Retinal pigment epithelial cell (primary cell): ENCODE data around the gene TEC.

ENCODE experiments used
- DNase-seq: peaks from one replicate; pipeline ENCODE4 v3.0.0-alpha.2; 2010; ENCODE audit warnings: low read depth
- H3K4me3 ChIP-seq: 2 replicates; pipeline ENCODE4 v1.5.1; 2011; ENCODE audit warnings: mild to moderate bottlenecking, low read length, control low read depth, moderate library complexity
- TF ChIP-seq, protein P1 (sequence below): conservative IDR thresholded peaks from 2 replicates; pipeline ENCODE4 v1.5.1; 2011; ENCODE audit warnings: low read depth, low read length, control low read depth, inconsistent platforms

Gene TEC

DNA sequence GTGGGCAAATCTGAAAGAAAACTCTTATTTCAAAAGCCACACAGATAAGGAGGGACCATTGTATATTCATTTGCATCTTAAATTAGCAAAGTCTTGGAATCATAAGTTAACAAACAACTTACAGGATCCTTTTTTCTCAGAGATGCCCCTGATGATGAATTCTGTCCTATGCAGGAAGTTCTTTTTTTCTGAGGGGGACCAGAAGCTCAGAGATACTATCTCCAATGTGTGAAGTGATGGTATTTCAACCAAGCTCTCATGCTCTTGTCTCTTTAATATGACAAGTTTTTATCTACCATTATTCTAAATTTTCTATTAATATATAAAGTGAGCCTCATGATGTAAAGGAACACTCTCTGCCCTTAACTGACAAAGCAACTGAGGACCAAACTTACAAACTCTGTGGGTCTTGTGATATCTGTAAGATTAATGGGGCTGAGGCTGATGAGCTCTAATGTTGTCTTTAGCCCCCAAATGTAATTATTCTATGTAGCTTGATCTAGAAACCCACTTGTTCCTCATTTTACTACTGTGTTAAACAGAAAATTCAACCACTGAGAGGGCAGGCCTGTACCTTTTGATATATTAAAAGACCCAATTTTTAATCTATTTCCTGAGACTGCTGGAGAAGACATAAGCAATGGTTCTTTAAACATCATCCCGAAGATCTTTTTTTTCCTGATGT lies 27.0 kb downstream of the TEC start:
- H3K4me3 ChIP-seq = no peak overlapping the region
- TF ChIP-seq, protein P1, sequence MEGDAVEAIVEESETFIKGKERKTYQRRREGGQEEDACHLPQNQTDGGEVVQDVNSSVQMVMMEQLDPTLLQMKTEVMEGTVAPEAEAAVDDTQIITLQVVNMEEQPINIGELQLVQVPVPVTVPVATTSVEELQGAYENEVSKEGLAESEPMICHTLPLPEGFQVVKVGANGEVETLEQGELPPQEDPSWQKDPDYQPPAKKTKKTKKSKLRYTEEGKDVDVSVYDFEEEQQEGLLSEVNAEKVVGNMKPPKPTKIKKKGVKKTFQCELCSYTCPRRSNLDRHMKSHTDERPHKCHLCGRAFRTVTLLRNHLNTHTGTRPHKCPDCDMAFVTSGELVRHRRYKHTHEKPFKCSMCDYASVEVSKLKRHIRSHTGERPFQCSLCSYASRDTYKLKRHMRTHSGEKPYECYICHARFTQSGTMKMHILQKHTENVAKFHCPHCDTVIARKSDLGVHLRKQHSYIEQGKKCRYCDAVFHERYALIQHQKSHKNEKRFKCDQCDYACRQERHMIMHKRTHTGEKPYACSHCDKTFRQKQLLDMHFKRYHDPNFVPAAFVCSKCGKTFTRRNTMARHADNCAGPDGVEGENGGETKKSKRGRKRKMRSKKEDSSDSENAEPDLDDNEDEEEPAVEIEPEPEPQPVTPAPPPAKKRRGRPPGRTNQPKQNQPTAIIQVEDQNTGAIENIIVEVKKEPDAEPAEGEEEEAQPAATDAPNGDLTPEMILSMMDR = no peak
- no peak for DNase-seq

DNA sequence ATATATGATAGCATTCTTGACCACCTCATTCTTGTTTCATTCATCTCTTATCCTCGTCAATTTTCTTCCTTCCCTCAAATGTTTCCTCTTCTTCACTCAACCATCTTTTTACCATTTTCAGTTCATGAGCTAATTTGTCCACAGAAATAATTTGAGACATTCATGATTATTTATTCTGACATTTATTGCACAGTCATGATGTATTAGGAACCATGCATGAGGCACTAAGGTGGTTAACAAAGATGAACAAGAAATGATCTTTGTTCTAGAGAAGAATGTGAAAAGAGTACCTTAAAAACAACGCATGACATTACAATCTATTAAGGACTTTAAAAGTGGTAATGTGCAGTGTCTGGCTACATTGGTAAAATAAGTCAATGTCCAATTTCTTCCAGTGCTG lies 27.9 kb downstream of the TEC start:
- TF ChIP-seq, protein P1 = no peak
- DNase-seq = no peak
- no peak overlapping the region for H3K4me3 ChIP-seq

DNA sequence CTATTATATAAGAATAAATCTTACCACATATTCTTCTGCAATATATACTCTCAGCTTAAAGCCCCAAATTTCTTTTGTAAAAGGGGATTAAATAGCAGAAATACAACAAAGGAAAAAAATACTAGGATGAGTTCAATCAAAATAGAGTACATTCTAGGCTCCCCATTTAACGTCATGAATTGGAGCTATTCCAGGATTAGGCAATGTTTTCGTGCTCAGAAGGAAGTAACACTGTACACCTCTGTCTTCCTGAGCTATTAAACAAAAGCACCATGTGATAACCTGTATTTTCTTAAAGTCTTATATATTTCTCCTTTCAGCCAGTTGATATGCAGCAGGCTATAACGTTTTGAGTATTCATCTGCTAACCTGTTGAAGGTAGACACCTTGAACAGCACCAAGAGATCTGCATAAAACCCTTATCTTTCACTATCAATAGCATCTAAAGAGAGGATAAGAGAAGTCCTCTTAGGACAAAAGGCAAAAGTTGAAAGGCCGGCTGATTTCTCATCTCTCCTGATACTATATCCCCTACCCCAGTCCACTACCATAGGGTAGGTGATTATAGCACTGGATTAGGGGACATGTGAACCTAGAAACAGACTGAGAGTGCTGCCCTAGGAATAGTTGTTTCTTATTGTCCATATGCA lies 31.5 kb downstream of the TEC start:
- H3K4me3 ChIP-seq = no peak overlapping the region
- TF ChIP-seq, protein P1 = no peak
- no peak for DNase-seq

DNA sequence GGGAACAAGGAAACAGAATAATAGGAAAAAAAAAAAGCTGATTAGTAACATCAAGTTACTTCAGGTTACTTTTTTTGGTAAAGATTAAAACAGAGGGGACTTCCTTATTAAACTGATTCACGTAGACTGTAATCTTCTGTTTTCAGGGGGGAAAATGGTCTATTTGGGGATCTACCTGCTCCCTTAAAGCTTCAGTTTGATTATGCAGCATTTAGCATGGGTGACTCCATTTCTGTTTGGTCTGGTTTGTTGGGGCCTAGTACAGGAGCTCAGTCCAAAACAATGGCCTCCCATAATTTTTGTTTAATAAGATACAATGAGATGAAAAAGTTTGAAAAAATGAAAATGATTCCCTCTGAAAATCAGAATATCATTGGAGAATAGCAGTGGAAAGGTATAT lies 34.6 kb downstream of the TEC start:
- H3K4me3 ChIP-seq = no peak overlapping the region
- TF ChIP-seq, protein P1 = no peak
- DNase-seq = no peak

DNA sequence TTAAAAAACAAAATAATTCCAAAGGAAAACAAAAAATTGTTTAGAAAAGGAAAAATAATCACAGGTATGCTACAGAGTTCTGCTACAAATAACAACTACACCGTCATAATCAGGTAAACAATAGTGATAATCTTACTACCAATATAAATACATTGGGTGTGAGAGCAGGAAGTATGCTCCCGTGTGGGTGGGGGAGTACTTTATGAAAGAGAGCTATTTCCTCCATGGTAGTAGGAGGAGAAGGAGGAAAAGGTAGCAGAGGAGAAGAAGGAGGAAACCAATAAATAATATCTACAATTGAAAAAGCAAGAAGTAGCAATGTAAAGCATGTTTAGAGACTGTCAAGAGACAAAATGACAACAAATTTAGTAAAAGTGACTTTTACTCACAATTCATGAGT lies 35.1 kb downstream of the TEC start:
- TF ChIP-seq, protein P1 = no peak
- no peak overlapping the region for H3K4me3 ChIP-seq
- no peak for DNase-seq

DNA sequence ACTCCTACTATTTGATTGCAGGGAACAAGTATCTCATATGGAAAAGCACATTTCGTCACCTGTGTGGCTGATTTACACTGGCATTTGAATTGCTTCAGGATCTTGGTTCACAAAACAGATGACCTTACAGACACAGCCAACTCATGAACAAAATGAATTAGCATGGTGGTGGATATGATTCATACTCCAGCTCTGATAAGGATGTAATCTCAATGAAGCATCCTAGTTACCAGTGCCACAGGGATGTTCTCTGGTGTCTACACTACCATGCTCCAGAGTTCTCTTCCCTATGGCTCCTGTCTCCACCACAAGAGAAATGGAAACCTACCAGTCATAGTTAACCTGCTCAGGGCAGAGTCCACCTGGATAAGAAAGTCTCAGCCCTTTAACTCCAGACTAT lies 40.7 kb downstream of the TEC start:
- TF ChIP-seq, protein P1 = no peak
- no peak for DNase-seq
- no peak overlapping the region for H3K4me3 ChIP-seq

DNA sequence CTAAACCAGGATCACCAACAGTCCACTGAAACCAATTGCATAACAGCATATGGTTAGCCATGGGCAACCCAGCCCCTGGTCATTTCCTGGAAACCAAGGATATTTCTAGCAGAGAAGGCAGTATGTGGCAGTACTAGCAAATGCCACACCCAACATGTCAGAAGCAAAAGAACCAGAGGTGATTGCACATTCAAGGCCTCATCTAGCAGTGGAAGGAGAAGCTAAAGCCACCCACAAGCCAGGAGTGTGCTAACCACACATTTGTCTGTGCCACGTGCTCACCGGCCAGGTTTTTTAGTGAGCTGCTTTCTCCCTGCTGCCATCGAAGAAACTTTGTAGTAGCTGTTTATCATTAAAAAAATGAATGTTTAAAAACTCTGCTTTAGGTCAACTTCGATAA lies 42.0 kb downstream of the TEC start:
- TF ChIP-seq, protein P1 = no peak
- no peak for DNase-seq
- H3K4me3 ChIP-seq = no peak overlapping the region
